Measurements from ENCODE around the gene TRIM15.

DNA sequence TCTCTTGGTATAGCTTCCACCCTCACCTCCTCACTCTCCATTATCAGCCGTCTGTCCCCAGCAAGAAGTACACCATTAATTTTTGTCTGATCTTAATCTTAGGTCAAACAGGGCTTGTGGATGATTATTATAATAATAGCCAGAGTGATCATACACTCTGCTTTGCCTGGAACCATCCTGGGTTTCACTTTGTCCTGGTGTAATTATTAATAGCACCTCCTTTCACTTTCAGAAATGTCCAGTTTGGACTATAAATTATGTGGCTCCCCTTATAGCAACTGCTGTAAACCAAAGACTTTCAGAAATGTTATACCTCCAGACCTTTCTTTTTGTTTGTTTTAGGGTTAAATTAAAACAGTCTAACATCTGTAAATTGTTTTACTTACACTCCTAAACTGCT lies 49.5 kb upstream of the TRIM15 start:
- TF ChIP-seq, protein P1, sequence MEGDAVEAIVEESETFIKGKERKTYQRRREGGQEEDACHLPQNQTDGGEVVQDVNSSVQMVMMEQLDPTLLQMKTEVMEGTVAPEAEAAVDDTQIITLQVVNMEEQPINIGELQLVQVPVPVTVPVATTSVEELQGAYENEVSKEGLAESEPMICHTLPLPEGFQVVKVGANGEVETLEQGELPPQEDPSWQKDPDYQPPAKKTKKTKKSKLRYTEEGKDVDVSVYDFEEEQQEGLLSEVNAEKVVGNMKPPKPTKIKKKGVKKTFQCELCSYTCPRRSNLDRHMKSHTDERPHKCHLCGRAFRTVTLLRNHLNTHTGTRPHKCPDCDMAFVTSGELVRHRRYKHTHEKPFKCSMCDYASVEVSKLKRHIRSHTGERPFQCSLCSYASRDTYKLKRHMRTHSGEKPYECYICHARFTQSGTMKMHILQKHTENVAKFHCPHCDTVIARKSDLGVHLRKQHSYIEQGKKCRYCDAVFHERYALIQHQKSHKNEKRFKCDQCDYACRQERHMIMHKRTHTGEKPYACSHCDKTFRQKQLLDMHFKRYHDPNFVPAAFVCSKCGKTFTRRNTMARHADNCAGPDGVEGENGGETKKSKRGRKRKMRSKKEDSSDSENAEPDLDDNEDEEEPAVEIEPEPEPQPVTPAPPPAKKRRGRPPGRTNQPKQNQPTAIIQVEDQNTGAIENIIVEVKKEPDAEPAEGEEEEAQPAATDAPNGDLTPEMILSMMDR (IDR thresholded peaks at IDR 0.05), result no peak
- TF ChIP-seq EP300 (IDR thresholded peaks at IDR 0.05), result no peak

Measured in stomach (tissue), 4 donors.